ENCODE data around the gene OR9A2. TPM values are rescaled to one million over a fixed set of nuclear protein-coding genes. Genes with fewer than 3 reads are reported as not detected.

OR9A2 gene
- total RNA-seq, 1 donor from 2014 or later, result not detected

DNA sequence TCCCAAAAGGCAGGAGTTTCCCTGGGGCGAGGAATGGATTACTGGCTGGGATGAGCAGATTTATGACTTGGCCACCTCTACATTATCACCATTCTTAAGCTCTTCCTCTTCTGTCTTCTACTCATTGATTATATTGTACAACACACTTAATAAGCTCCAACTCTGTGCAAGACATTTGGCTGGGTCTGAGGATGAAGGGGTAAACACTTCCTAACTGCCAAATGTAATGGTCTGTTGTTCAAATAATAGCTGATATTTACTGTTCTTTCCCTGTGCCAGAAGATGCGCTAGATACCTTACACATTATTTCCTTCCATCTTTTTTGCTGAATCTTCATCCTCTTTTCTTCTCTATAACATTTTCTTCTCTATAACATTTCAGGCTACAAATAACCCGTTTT lies 36.8 kb upstream of the OR9A2 start:
- Mint-ChIP-seq H3K4me3 (no peak overlapping the region), H3K4me1 (ENCODE audit: unreplicated experiment) (no peaks in the 10 kb centered on the region), H3K36me3 (no peaks in the 10 kb centered on the region), H3K27me3 (no peaks in the 10 kb centered on the region), H3K27ac (no peak overlapping the region), H3K9me3 (peaks cover 4% of the 10 kb centered on the region)
- TF ChIP-seq, protein P1, sequence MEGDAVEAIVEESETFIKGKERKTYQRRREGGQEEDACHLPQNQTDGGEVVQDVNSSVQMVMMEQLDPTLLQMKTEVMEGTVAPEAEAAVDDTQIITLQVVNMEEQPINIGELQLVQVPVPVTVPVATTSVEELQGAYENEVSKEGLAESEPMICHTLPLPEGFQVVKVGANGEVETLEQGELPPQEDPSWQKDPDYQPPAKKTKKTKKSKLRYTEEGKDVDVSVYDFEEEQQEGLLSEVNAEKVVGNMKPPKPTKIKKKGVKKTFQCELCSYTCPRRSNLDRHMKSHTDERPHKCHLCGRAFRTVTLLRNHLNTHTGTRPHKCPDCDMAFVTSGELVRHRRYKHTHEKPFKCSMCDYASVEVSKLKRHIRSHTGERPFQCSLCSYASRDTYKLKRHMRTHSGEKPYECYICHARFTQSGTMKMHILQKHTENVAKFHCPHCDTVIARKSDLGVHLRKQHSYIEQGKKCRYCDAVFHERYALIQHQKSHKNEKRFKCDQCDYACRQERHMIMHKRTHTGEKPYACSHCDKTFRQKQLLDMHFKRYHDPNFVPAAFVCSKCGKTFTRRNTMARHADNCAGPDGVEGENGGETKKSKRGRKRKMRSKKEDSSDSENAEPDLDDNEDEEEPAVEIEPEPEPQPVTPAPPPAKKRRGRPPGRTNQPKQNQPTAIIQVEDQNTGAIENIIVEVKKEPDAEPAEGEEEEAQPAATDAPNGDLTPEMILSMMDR (conservative IDR thresholded peaks at IDR 0.05), result no peak
- no peak for DNase-seq (ENCODE audit: extremely low spot score, unreplicated experiment)

DNA sequence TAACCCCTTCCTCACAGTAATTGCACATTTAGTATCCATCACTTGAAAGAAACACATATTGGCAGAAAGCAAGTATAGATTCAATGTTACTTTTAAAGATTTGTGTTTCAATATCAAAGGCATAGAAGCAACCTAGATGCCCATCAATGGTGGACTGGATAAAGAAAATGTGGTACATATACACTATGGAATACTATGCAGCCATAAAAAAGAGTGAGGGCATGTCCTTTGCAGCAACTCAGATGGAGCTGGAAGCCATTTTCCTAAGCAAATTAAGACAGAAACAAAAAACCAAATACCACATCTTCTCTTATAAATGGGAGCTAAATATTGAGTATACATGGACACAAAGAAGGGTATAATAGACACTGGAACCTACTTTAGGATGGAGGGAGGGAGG lies 28.8 kb upstream of the OR9A2 start:
- H3K36me3 Mint-ChIP-seq, result no peaks in the 10 kb centered on the region
- no peaks in the 10 kb centered on the region for H3K4me1 Mint-ChIP-seq (ENCODE audit: unreplicated experiment)
- TF ChIP-seq, protein P1 (conservative IDR thresholded peaks at IDR 0.05), result no peak
- H3K27me3 Mint-ChIP-seq, result peaks cover 17% of the 10 kb centered on the region
- H3K9me3 Mint-ChIP-seq, result no peaks in the 10 kb centered on the region
- DNase-seq (ENCODE audit: extremely low spot score, unreplicated experiment), result no peak
- no peak overlapping the region for H3K27ac Mint-ChIP-seq
- H3K4me3 Mint-ChIP-seq, result no peak overlapping the region

DNA sequence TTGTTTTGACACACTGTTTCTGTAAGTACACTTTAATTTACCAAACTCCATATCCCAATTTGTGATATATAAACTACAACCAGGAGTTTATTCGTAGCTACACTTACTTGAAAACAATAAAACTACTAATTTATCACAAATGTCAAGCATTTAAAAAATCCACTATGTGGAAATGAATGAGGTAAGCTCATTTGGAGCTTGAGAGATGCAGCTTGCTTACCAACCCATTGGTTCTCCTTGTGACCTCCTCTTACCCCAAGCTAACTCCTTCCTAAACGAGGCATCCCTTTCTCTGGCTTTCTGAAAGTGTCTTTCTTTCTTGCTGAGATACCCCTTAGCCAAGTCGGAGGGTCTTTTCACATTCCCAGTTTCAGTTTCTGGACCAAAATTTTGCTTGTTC lies 27.7 kb upstream of the OR9A2 start:
- Mint-ChIP-seq H3K4me1 (ENCODE audit: unreplicated experiment) (no peaks in the 10 kb centered on the region), H3K9me3 (no peaks in the 10 kb centered on the region), H3K27ac (no peak overlapping the region), H3K27me3 (peaks cover 21% of the 10 kb centered on the region), H3K36me3 (no peaks in the 10 kb centered on the region), H3K4me3 (no peak overlapping the region)
- TF ChIP-seq, protein P1 (conservative IDR thresholded peaks at IDR 0.05), result no peak
- DNase-seq (ENCODE audit: extremely low spot score, unreplicated experiment), result no peak

DNA sequence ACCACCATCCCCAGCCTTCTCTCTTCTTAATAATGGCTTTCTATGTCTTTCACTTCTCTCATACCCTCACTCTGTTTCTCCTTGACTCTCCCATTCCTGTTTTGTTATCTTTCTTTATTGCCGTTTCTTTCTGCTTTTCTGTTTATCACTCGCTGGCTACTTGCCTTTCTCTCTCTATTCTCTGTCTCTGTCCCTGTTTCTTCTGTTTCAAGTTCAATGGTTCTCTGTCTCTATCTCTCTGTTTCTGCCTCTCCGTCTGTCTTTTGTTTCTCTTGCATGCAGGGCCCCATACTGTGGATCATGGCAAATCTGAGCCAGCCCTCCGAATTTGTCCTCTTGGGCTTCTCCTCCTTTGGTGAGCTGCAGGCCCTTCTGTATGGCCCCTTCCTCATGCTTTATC lies 25.1 kb upstream of the OR9A2 start, which contains the start of gene OR6V1:
Gene OR6V1, plus strand, starts transcription at position 301 of the 400 bp plus-strand sequence. Its CDS starts 0 bp downstream, at position 301.
- peaks cover 22% of the 10 kb centered on the region for H3K27me3 Mint-ChIP-seq
- no peak within 1 kb of the TSS for H3K4me3 Mint-ChIP-seq
- DNase-seq (ENCODE audit: extremely low spot score, unreplicated experiment), result no peak
- TF ChIP-seq, protein P1 (conservative IDR thresholded peaks at IDR 0.05), result no peak
- no peaks in the 10 kb centered on the region for H3K9me3 Mint-ChIP-seq
- no peaks in the 10 kb centered on the region for H3K36me3 Mint-ChIP-seq
- H3K4me1 Mint-ChIP-seq (ENCODE audit: unreplicated experiment), result no peaks in the 10 kb centered on the region
- H3K27ac Mint-ChIP-seq, result no peak within 1 kb of the TSS

DNA sequence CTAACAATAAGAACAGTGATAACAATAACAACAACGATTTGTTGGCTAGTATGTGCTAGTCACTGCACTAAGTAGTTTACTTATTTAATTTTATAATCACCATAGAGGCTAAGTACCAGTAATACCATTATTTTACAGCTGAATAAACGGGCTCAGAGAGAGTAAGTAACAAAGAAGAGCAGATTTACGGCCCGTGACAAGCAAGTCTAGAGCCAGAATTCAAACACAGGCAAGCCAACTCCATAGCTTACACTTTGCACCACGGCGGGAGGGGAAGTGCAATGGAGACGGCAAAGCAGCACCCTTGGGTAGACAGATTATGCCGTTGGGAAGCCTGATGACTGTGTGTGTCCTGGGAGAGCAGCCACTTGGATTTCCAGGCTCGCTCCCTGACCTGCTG lies 24.0 kb upstream of the OR9A2 start:
- peaks cover 22% of the 10 kb centered on the region for H3K27me3 Mint-ChIP-seq
- no peak overlapping the region for H3K27ac Mint-ChIP-seq
- no peaks in the 10 kb centered on the region for H3K4me1 Mint-ChIP-seq (ENCODE audit: unreplicated experiment)
- H3K9me3 Mint-ChIP-seq, result no peaks in the 10 kb centered on the region
- no peak overlapping the region for H3K4me3 Mint-ChIP-seq
- H3K36me3 Mint-ChIP-seq, result no peaks in the 10 kb centered on the region
- TF ChIP-seq, protein P1 (conservative IDR thresholded peaks at IDR 0.05), result no peak
- no peak for DNase-seq (ENCODE audit: extremely low spot score, unreplicated experiment)

DNA sequence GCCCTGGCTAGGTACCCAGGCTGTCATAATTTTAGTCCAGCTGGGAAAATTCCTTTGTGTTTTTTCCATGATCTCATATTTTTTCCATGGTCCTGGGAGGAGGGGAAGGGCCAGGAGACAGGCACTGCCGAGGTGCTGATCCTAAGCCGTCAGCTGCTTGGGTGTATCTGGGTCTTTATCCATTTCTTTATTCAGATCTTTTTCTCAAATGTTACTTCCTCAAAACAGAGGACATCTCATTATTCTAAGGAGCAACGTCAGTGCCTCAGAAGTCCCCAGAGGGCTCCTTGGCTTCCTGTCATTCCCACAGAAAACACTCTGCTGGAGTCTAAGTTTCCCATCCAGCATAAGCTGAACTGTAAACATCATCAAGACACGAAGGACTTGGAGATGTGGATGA lies 22.4 kb upstream of the OR9A2 start:
- no peak for DNase-seq (ENCODE audit: extremely low spot score, unreplicated experiment)
- Mint-ChIP-seq H3K4me1 (ENCODE audit: unreplicated experiment) (no peaks in the 10 kb centered on the region), H3K9me3 (no peaks in the 10 kb centered on the region), H3K4me3 (no peak overlapping the region), H3K36me3 (no peaks in the 10 kb centered on the region), H3K27ac (no peak overlapping the region), H3K27me3 (peaks cover 25% of the 10 kb centered on the region)
- TF ChIP-seq, protein P1 (conservative IDR thresholded peaks at IDR 0.05), result no peak
